Mucosa of gallbladder (tissue), 1 donor: ENCODE data around the gene FAM76B. TPM values are rescaled to one million over a fixed set of nuclear protein-coding genes. Genes with fewer than 3 reads are reported as not detected.
"Not testable (repeated sequence)": the region's sequence is repeated elsewhere in the genome, so short reads cannot be mapped to it uniquely, and the experiment has no call there.

ENCODE experiments used
- DNase-seq: peaks from one replicate; pipeline ENCODE4 v3.0.0-alpha.2; 2020; ENCODE audit warnings: low spot score
- total RNA-seq: library from RNA; stranded (reverse); gene quantifications from one replicate; pipeline ENCODE4 v1.2.1, GENCODE V29; 2021
- donor health status: DM: no; HTN: no; CAD: no.

The FAM76B gene
- 24.2 TPM for total RNA-seq

DNA sequence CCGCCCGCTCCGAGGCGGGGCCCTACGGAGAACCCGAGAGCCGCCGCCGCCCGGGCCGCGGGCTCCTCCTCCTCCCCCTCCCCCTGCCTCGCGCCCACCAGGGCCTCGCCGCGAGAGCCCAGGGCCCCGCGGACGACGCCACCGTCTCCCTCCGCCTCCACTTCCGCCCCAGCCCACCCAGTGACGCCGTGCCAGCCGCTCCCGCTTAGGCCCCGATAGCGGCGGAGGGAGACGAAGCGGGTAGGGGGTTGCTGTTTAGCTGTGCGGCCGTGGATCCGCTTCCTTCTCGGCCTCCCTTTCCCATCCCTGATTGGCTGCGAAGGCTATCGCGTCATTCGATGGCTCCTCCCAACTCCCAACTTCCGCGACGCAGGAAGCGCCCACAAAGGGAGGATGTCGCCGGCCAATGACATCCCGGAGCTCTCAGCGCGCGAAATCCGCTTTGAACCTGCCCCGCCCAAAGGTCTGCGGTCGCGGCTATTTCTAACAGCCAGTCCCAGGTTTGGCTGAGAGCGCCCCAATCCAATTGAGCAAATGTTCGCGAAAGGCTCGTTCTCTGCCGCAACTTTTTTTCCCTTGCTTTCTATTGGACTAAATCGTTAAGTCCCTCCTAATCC lies at the start of gene FAM76B:
Gene FAM76B (minus strand): TSS at position 277 of the 617 bp plus-strand sequence. CDS start 304 bp downstream, outside the sequence.
- DNase-seq, result peak; percentile 98

- peak; percentile 66 for DNase-seq
Observed at GRCh38 chr11:95835768-95836488, 46.3 kb upstream of the FAM76B start.

- no peak for DNase-seq
Observed at GRCh38 chr11:95835351-95835750, 45.8 kb upstream of the FAM76B start.

DNA sequence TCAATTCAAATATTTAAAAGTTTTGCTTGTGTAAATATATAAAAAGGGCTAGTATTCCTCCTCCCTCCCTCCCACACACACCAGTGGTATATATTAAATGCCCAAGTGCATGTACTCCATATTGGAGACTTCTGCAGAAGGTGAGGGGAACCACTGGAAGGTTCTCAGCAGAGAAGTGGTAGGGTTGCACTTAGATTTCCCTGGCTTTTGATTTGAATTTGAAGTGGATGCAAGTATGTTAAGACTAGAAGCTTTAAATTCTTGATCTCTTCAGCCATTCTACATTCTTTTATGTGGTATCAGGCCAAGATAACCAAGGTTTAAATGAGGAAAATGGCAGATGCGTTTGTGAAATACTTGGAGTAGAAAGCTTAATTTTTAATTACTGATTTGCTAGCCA lies 43.8 kb upstream of the FAM76B start:
- DNase-seq, result no peak

DNA sequence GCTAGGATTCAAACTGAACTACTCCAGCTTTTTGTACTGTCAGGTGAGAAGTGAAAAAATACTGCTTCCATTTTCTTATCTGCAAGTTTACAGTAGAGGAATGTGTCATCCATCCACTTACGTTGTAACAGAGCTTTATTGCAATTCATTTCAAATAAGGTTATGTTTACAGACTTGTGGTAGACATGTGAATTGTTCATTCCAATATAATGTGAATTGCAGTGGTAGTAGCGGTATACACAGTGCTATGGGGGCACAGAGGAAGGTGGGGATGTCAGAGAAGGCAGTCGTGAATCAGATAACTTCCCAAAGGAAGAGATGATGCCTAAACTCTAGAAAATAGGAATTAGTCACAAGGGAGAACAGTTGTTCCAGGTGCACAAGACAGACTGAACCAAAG lies 43.2 kb upstream of the FAM76B start:
- DNase-seq, result no peak

- DNase-seq, result no peak
Observed at GRCh38 chr11:95831198-95831883, 41.8 kb upstream of the FAM76B start.

- no peak for DNase-seq
Observed at GRCh38 chr11:95829580-95830259, 40.1 kb upstream of the FAM76B start.

- DNase-seq, result no peak
Observed at GRCh38 chr11:95827696-95828095, 38.1 kb upstream of the FAM76B start.

DNA sequence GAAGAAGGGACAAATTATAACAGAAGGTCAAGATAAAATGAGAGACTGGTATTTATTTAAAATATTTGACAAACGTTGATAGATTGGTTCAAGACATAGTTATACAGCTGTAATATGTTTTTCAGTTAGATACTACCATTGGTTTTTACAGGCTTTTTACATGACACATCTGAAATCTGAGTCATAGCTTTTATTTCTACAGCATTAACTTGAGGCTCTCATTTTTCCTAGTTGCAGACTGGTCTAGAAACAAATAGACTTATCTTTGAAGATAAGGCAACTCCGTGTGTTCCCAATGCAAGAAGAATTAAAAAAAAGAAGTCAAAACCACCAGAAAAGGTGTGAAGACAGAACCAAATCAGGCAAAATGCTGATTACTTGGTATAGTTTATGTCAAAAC lies 32.1 kb upstream of the FAM76B start:
- DNase-seq, result no peak

- DNase-seq, result no peak
Observed at GRCh38 chr11:95816037-95816436, 26.5 kb upstream of the FAM76B start.

DNA sequence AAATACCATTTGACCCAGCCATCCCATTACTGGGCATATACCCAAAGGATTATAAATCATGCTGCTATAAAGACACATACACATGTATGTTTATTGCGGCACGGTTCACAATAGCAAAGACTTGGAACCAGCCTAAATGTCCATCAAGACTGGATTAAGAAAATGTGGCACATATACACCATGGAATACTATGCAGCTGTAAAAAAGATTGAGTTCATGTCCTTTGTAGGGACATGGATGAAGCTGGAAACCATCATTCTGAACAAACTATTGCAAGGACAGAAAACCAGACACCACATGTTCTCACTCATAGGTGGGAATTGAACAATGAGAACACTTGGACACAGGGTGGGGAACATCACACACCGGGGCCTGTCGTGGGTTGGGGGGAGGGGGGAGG lies 21.5 kb upstream of the FAM76B start:
- not testable (repeated sequence) for DNase-seq

- not testable (repeated sequence) for DNase-seq
Observed at GRCh38 chr11:95806464-95806863, 16.9 kb upstream of the FAM76B start.

GRCh38 chr11:95805869-95806268 lies 16.3 kb upstream of the FAM76B start:
- DNase-seq, result no peak

- no peak for DNase-seq
Observed at GRCh38 chr11:95803973-95804372, 14.4 kb upstream of the FAM76B start.

- DNase-seq, result no peak
Observed at GRCh38 chr11:95802806-95803205, 13.2 kb upstream of the FAM76B start.

GRCh38 chr11:95800438-95800837 lies 10.9 kb upstream of the FAM76B start:
- DNase-seq, result no peak

DNA sequence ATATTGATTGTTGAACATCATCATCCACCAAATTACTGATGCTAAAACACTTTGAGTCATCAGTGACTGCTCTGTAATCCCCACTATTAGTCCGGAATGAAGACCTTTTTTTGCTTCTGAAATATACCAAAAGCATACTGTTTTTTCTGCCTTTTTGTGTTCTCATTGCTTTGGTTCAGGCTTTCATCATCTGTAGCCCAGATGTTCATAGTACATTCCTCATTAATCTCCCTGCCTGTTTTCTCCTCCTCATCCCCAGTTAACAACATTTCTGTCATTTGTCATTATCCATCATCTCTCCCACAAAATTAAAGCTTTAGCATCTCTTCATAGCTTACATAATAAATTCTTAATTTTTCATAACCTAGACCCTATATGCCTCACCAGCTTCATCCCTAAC lies 10.0 kb upstream of the FAM76B start:
- no peak for DNase-seq

- no peak for DNase-seq
Observed at GRCh38 chr11:95796501-95796900, 6.9 kb upstream of the FAM76B start.

- peak; percentile 52 for DNase-seq
Observed at GRCh38 chr11:95795627-95796295, 6.2 kb upstream of the FAM76B start.

DNA sequence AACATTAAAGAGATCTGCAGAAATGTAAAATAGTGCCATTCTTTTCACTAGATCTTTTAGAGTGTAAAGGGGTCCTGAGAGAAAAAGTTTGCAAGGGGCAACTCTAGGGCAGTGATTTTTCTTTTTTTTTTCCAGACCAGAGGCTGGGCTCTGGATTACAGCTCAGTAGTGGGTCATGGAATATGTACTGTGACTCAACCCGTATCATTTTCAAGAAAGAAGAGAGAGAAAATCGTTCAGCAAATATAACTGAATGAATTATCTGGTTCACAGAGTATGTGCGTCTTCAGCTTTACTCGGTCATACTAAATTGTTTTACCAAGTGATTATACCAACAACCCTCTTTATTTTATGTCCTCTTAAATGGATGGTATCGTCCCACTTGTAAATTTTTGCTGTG lies 4.5 kb upstream of the FAM76B start:
- no peak for DNase-seq

DNA sequence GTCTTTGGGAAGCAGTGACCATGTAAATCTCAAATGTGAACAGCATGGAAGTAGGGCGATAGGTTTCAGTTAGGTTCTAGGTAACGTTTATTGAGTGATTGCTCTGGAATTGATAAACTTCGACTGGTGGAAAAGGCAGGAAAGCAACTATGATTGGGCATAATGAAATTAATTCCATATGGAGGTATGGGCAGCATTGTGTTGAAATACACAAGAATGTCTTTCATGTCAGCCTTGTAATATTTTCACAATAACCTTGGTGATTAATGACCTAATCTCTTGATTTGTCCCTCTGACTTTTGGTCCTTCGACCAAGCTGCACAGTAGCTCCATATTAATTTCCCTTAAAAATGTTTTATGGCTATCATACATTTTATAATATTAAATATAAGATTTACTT lies 3.5 kb upstream of the FAM76B start:
- no peak for DNase-seq

GRCh38 chr11:95792700-95793099 lies 3.1 kb upstream of the FAM76B start:
- DNase-seq, result no peak
